Parathyroid adenoma (tissue), 2 donors: ENCODE measurements around the gene NBEA.

Experiments
- H2AFZ ChIP-seq: fragments of 300-600 bp; sonication (generic); one replicate; pipeline ENCODE4 v1.7.0; 2017; ENCODE audit warnings: antibody characterized with exemption, mild to moderate bottlenecking
- H3K27ac ChIP-seq: fragments of 300-600 bp; sonication (generic); one replicate; pipeline ENCODE4 v1.7.0; 2017
- H3K27me3 ChIP-seq: fragments of 300-600 bp; sonication (generic); one replicate; pipeline ENCODE4 v1.7.0; 2017; ENCODE audit warnings: low read length; ENCODE audit not compliant: control insufficient read depth, insufficient read depth
- H3K36me3 ChIP-seq: fragments of 300-600 bp; sonication (generic); one replicate; pipeline ENCODE4 v1.7.0; 2017; ENCODE audit warnings: low read length; ENCODE audit not compliant: control insufficient read depth, insufficient read depth
- H3K4me1 ChIP-seq: fragments of 300-600 bp; sonication (generic); one replicate; pipeline ENCODE4 v1.7.0; 2017; ENCODE audit warnings: control low read depth
- H3K4me2 ChIP-seq: fragments of 300-600 bp; sonication (generic); one replicate; pipeline ENCODE4 v1.7.0; 2017; ENCODE audit warnings: low read length
- H3K4me3 ChIP-seq: fragments of 300-600 bp; sonication (generic); one replicate; pipeline ENCODE4 v1.7.0; 2017; ENCODE audit warnings: low read depth, low read length
- H3K79me2 ChIP-seq: fragments of 300-600 bp; sonication (generic); one replicate; pipeline ENCODE4 v1.7.0; 2017; ENCODE audit warnings: control low read depth
- H3K9ac ChIP-seq: fragments of 300-600 bp; sonication (generic); one replicate; pipeline ENCODE4 v1.7.0; 2017; ENCODE audit warnings: mild to moderate bottlenecking
- H3K9me3 ChIP-seq: fragments of 300-600 bp; sonication (generic); one replicate; pipeline ENCODE4 v1.7.0; 2017; ENCODE audit warnings: low read length; ENCODE audit not compliant: control insufficient read depth
- TF ChIP-seq, protein P1 (sequence below): fragments of 300-600 bp; sonication (generic); IDR thresholded peaks from one replicate; pipeline ENCODE4 v1.7.0; 2017; ENCODE audit warnings: antibody characterized with exemption, mild to moderate bottlenecking
- donor health status: primary hyperparathyroidism.

Gene NBEA

DNA sequence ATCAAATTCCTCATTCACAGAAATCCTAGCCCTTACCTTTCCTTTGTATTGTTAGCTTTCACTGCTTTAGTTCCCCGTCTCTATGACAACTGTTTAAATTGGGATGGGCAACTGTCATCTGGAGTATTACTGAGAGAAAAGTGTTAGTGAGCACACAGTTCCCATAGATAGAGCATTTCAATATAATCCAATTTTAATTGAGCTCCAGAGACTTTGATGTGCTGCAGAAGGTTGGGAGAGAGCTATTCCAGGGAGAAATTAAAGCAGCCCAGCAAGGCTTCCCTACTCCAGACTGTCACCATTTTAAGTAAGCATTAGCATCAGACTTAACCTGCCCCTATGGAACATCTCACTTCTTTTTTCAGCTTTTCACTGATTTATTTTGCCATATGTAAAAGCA lies 589.5 kb downstream of the NBEA start:
- Histone ChIP-seq H3K36me3 (no peaks in the 10 kb centered on the region), H3K4me1 (no peaks in the 10 kb centered on the region), H3K27ac (no peak overlapping the region), H2AFZ (no peak overlapping the region), H3K9me3 (no peaks in the 10 kb centered on the region), H3K79me2 (no peaks in the 10 kb centered on the region), H3K9ac (no peak overlapping the region), H3K4me3 (no peak overlapping the region), H3K27me3 (no peaks in the 10 kb centered on the region), H3K4me2 (no peak overlapping the region)
- TF ChIP-seq, protein P1, sequence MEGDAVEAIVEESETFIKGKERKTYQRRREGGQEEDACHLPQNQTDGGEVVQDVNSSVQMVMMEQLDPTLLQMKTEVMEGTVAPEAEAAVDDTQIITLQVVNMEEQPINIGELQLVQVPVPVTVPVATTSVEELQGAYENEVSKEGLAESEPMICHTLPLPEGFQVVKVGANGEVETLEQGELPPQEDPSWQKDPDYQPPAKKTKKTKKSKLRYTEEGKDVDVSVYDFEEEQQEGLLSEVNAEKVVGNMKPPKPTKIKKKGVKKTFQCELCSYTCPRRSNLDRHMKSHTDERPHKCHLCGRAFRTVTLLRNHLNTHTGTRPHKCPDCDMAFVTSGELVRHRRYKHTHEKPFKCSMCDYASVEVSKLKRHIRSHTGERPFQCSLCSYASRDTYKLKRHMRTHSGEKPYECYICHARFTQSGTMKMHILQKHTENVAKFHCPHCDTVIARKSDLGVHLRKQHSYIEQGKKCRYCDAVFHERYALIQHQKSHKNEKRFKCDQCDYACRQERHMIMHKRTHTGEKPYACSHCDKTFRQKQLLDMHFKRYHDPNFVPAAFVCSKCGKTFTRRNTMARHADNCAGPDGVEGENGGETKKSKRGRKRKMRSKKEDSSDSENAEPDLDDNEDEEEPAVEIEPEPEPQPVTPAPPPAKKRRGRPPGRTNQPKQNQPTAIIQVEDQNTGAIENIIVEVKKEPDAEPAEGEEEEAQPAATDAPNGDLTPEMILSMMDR = no peak

DNA sequence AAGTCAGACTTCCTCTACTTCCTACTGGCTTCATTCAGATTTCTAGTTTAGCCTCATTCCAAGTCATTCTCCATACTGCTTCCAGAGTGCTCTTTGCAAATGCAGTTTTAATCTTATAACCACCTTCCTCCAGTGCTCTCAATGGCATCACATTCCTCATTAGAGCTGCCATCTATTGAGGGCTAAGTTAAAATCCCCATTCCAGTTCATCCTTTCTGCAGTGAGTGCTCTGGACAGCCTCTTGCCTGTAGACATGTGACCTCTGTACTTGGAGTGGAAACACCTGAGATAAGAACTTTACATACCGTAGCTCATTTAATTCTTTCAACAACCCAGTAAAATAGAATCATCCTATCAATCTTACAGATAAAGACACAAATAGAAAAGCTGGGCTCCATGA lies 592.3 kb downstream of the NBEA start:
- Histone ChIP-seq H3K27me3 (no peaks in the 10 kb centered on the region), H3K4me1 (no peaks in the 10 kb centered on the region), H3K79me2 (no peaks in the 10 kb centered on the region), H2AFZ (no peak overlapping the region), H3K4me2 (no peak overlapping the region), H3K27ac (no peak overlapping the region), H3K4me3 (no peak overlapping the region), H3K36me3 (no peaks in the 10 kb centered on the region), H3K9me3 (no peaks in the 10 kb centered on the region), H3K9ac (no peak overlapping the region)
- TF ChIP-seq, protein P1 = no peak

DNA sequence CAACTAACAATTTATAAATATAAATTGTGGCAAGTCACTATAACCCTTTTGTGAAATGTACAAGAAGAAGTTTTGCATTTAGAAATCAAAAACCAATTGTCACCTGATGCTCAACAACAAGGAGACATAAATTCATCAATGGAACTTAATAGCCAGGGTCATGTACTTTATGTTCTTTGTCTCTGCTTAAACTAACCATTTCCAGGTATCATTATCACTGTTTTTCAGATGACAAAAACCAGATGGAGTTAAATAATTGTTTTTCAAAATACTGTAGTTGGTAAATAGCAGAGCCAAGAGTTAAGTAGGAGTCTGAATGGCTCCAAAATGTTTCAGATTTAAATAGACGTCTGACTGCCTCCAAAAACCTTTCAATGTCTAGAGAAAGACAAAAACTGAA lies 606.7 kb downstream of the NBEA start:
- H3K9ac ChIP-seq = no peak overlapping the region
- no peaks in the 10 kb centered on the region for H3K9me3 ChIP-seq
- H3K79me2 ChIP-seq = no peaks in the 10 kb centered on the region
- H3K36me3 ChIP-seq = no peaks in the 10 kb centered on the region
- H3K27ac ChIP-seq = no peak overlapping the region
- no peaks in the 10 kb centered on the region for H3K4me1 ChIP-seq
- no peaks in the 10 kb centered on the region for H3K27me3 ChIP-seq
- no peak overlapping the region for H3K4me2 ChIP-seq
- H3K4me3 ChIP-seq = no peak overlapping the region
- H2AFZ ChIP-seq = no peak overlapping the region
- TF ChIP-seq, protein P1 = no peak

DNA sequence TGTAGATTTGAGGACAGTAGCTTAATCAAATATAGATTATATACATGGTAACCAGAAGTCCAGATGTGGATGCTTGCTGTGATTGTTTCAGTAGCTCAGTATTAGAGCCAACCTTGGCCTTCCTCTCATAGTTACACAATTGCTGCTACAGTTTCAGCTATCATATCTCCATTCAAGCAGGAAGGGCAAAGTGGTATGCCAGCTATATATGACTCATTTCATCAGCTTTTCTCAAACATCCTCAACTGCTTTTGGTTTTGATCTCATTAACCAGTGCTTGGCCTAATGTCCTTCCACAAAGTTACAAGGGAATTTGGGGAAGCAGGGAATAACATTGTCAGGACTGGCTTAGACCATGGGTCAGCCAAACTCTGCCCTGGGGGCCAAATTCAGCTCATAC lies 607.4 kb downstream of the NBEA start:
- Histone ChIP-seq H3K27me3 (no peaks in the 10 kb centered on the region), H2AFZ (no peak overlapping the region), H3K27ac (no peak overlapping the region), H3K9me3 (no peaks in the 10 kb centered on the region), H3K4me1 (no peaks in the 10 kb centered on the region), H3K4me2 (no peak overlapping the region), H3K9ac (no peak overlapping the region), H3K4me3 (no peak overlapping the region), H3K79me2 (no peaks in the 10 kb centered on the region), H3K36me3 (no peaks in the 10 kb centered on the region)
- TF ChIP-seq, protein P1 = no peak

DNA sequence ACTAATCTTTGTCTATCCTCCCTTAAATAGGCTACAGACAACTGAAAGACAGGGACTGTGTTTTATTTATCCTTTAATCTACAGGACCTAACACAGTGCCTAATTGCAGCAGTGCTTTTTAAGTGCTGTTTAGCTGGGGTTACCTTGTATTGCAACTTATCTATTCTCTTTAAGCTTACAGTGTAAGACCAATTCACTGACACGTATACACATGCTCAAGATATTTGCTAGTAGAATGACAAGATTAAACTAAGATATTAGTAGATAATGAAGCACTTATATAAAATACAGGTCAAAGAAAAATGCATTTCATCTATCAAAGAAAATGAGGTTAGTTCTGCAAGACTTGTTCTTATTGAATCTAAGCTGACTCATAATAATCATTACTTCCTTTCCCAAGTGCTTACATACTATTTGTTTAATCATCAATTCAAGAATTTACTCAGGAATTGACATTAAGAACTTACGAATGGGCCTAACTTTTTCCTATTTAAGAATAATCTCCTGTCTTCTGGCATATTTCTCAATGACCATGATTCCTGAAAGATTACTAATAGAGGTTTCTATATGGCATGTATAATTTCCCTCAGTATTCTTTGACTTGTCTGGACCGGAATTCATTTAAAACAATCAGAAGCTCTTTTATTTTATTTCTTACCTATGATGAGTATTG lies 610.2 kb downstream of the NBEA start:
- Histone ChIP-seq H3K36me3 (no peaks in the 10 kb centered on the region), H3K27ac (no peak overlapping the region), H3K4me3 (no peak overlapping the region), H3K9me3 (no peaks in the 10 kb centered on the region), H3K27me3 (no peaks in the 10 kb centered on the region), H3K79me2 (no peaks in the 10 kb centered on the region), H3K9ac (no peak overlapping the region), H2AFZ (no peak overlapping the region), H3K4me1 (no peaks in the 10 kb centered on the region), H3K4me2 (no peak overlapping the region)
- TF ChIP-seq, protein P1 = no peak
